ENCODE results near the gene TMEM30A. TPM values are rescaled to one million over a fixed set of nuclear protein-coding genes. Genes with fewer than 3 reads are reported as not detected.

Gene TMEM30A
- total and polyA plus RNA-seq, 12 donors = 28.7 to 68.0 (median 51.0) TPM

GRCh38 chr6:75257343-75258087 is 27.1 kb downstream of the TMEM30A start:
- no peaks in the 10 kb centered on the region for H3K9me3 ChIP-seq
- intact Hi-C loops (cut with DNase I) = no loop called here
- no peaks in the 10 kb centered on the region for H3K27me3 ChIP-seq
- ATAC-seq (no peak), DNase-seq (no peak)
- peaks cover 0 to 99% (median 25%) of the 10 kb centered on the region in 9 donors for H3K36me3 ChIP-seq
- H3K27ac ChIP-seq = no peak overlapping the region
- 97 to 100% methylated on average over 1 of the region's 1 CpG for WGBS, 2 donors
- H3K4me3 ChIP-seq = no peak overlapping the region
- TF ChIP-seq CTCF (IDR thresholded peaks at IDR 0.05) = no peak
- peaks cover 0 to 11% (median 0%) of the 10 kb centered on the region in 9 donors for H3K4me1 ChIP-seq

- Histone ChIP-seq H3K27me3 (no peaks in the 10 kb centered on the region), H3K4me3 (no peak overlapping the region), H3K4me1 (no peaks in the 10 kb centered on the region), H3K36me3 (peaks cover 0 to 39% (median 0%) of the 10 kb centered on the region in 9 donors), H3K9me3 (no peaks in the 10 kb centered on the region), H3K27ac (no peak overlapping the region)
- DNase-seq = no peak
- intact Hi-C loops (cut with DNase I) = no loop called here
- TF ChIP-seq CTCF (IDR thresholded peaks at IDR 0.05) = no peak
- WGBS, 2 donors = 78 to 82% methylated on average over 2 of the region's 2 CpGs
- ATAC-seq = no peak
Measured at GRCh38 chr6:75250552-75250951, 34.0 kb downstream of the TMEM30A start.

- no peak overlapping the region for H3K4me3 ChIP-seq
- H3K4me1 ChIP-seq = peaks cover 0 to 2% (median 0%) of the 10 kb centered on the region in 9 donors
- ATAC-seq = no peak
- no peaks in the 10 kb centered on the region for H3K27me3 ChIP-seq
- peaks cover 0 to 31% (median 0%) of the 10 kb centered on the region in 9 donors for H3K36me3 ChIP-seq
- intact Hi-C loops (cut with DNase I) = no loop called here
- no peak for TF ChIP-seq CTCF (IDR thresholded peaks at IDR 0.05)
- no peak overlapping the region for H3K27ac ChIP-seq
- no peaks in the 10 kb centered on the region for H3K9me3 ChIP-seq
- no peak for DNase-seq
Measured at GRCh38 chr6:75249837-75250236, 34.8 kb downstream of the TMEM30A start.

- Histone ChIP-seq H3K4me1 (peaks cover 0 to 26% (median 21%) of the 10 kb centered on the region in 9 donors), H3K27ac (no peak overlapping the region), H3K4me3 (no peak overlapping the region), H3K9me3 (no peaks in the 10 kb centered on the region), H3K36me3 (peaks cover 0 to 8% (median 0%) of the 10 kb centered on the region in 9 donors), H3K27me3 (no peaks in the 10 kb centered on the region)
- DNase-seq = no peak
- intact Hi-C loops (cut with DNase I) = no loop called here
- 34 to 51% methylated on average over 2 of the region's 2 CpGs for WGBS, 2 donors
- no peak for TF ChIP-seq CTCF (IDR thresholded peaks at IDR 0.05)
- ATAC-seq = no peak
Measured at GRCh38 chr6:75246386-75246785, 38.2 kb downstream of the TMEM30A start.

Data from heart right ventricle (tissue), 16 donors.